HEK293 (cell line): ENCODE measurements around the gene RING1.

ENCODE experiments used
- CTCF ChIP-seq: fragments of 450-650 bp; formaldehyde crosslinking; IDR thresholded peaks from 2 replicates; pipeline ENCODE4 v1.5.1; 2016; ENCODE audit warnings: missing biosample characterization, missing genetic modification characterization
- KLF16 ChIP-seq: fragments of 450-650 bp; formaldehyde crosslinking; IDR thresholded peaks from 2 replicates; pipeline ENCODE4 v1.5.1; 2017; ENCODE audit warnings: missing biosample characterization, missing genetic modification characterization
- PATZ1 ChIP-seq: fragments of 450-650 bp; formaldehyde crosslinking; IDR thresholded peaks from 2 replicates; pipeline ENCODE4 v1.5.1; 2016; ENCODE audit warnings: missing biosample characterization, missing genetic modification characterization
- ZBTB21 ChIP-seq: fragments of 450-650 bp; formaldehyde crosslinking; IDR thresholded peaks from 2 replicates; pipeline ENCODE4 v1.5.1; 2017; ENCODE audit warnings: missing biosample characterization, missing genetic modification characterization

GRCh38 chr6:33197431-33198048 lies 10.8 kb upstream of the RING1 start:
- peak; percentile 78 for TF ChIP-seq CTCF (tag by site-specific recombination)
- TF ChIP-seq ZBTB21 (tag by site-specific recombination) = no peak
- TF ChIP-seq PATZ1 (tag by site-specific recombination) = no peak
- no peak for TF ChIP-seq KLF16 (tag by site-specific recombination)
